H1 (cell line): ENCODE data around the gene PRSS36. TPM values are rescaled to one million over a fixed set of nuclear protein-coding genes. Genes with fewer than 3 reads are reported as not detected.

Experiments used
- CTCF ChIA-PET: fragments of 300-600 bp; sonication (Branson Sonifier 250); formaldehyde crosslinking; loops from one replicate; lab custom pipeline; 2021; ENCODE audit not compliant: partially characterized antibody; lab: Charles Lee
- POLR2A ChIA-PET: fragments of 300-600 bp; sonication (Branson Sonifier 250); formaldehyde crosslinking; loops from one replicate; lab custom pipeline; 2021; ENCODE audit warnings: inconsistent platforms; ENCODE audit not compliant: partially characterized antibody; lab: Charles Lee
- DNase-seq, 2 experiments: peaks; one replicate each; pipeline versions ENCODE4 v3.0.0 to v3.0.0-alpha.2; 2010 to 2022; ENCODE audit warnings: low spot score in 2 of 2, low read depth in 1 of 2, mixed read lengths in 1 of 2
- FAIRE-seq: peaks from 2 replicates; lab custom pipeline; 2011; peaks lifted over from hg19 to GRCh38; lab: Jason Lieb, UNC
- H2AFZ ChIP-seq: 2 replicates; pipeline ENCODE4 v1.8.1; 2012; ENCODE audit warnings: low read length, inconsistent platforms
- H2AK5ac ChIP-seq: 2 replicates; pipeline ENCODE4 v1.6.1; 2013; ENCODE audit warnings: low read depth, low read length
- H2BK120ac ChIP-seq: replicated peaks from 2 replicates; pipeline ENCODE3; 2013; ENCODE audit warnings: low read depth, low read length, inconsistent platforms
- H2BK12ac ChIP-seq: 2 replicates; pipeline ENCODE4 v1.6.1; 2013; ENCODE audit warnings: low read depth, low read length
- H2BK15ac ChIP-seq: 2 replicates; pipeline ENCODE4 v1.6.1; 2013; ENCODE audit warnings: low read length
- H2BK20ac ChIP-seq: 2 replicates; pipeline ENCODE4 v1.6.1; 2013; ENCODE audit warnings: low read length
- H2BK5ac ChIP-seq: 2 replicates; pipeline ENCODE4 v1.6.1; 2013; ENCODE audit warnings: low read depth, low read length
- H3K14ac ChIP-seq: 2 replicates; pipeline ENCODE4 v1.6.1; 2013; ENCODE audit warnings: inconsistent platforms; ENCODE audit not compliant: insufficient read length
- H3K18ac ChIP-seq: 2 replicates; pipeline ENCODE4 v1.6.1; 2013; ENCODE audit warnings: low read length; ENCODE audit errors: extremely low read depth
- H3K23ac ChIP-seq: 2 replicates; pipeline ENCODE4 v1.6.1; 2013; ENCODE audit warnings: inconsistent platforms; ENCODE audit not compliant: insufficient read length
- H3K23me2 ChIP-seq: 2 replicates; pipeline ENCODE4 v1.6.1; 2013; ENCODE audit warnings: low read depth, low read length
- H3K27ac ChIP-seq: 2 replicates; pipeline ENCODE4 v1.6.1; 2011; ENCODE audit warnings: low read depth, low read length, inconsistent platforms
- H3K27me3 ChIP-seq, 4 experiments: replicated peaks in 1 of 4; 1 replicate in 1 of 4; 2 replicates in 3 of 4; pipeline versions ENCODE4 v1.6.1 to v1.8.1; 2011 to 2013; ENCODE audit warnings: low read length in 3 of 4, mild to moderate bottlenecking in 3 of 4, inconsistent platforms in 2 of 4, mixed read lengths in 2 of 4, moderate library complexity in 1 of 4; ENCODE audit not compliant: control insufficient read depth in 3 of 4, insufficient read depth in 3 of 4; ENCODE audit errors: extremely low read depth in 1 of 4
- H3K36me3 ChIP-seq, 4 experiments: 2 replicates each; pipeline versions ENCODE4 v1.6.1 to v1.8.1; 2011 to 2013; ENCODE audit warnings: mild to moderate bottlenecking in 4 of 4, low read length in 3 of 4, moderate library complexity in 2 of 4, control low read depth in 1 of 4, inconsistent platforms in 1 of 4; ENCODE audit not compliant: insufficient read depth in 4 of 4, control insufficient read depth in 2 of 4
- H3K4ac ChIP-seq: replicated peaks from 2 replicates; pipeline ENCODE3; 2013; ENCODE audit warnings: low read length, low read depth, mixed read lengths, inconsistent platforms; ENCODE audit not compliant: insufficient read length
- H3K4me1 ChIP-seq, 4 experiments: replicated peaks in 1 of 4; 1 replicate in 1 of 4; 2 replicates in 3 of 4; pipeline versions ENCODE4 v1.6.1 to v1.8.1; 2011 to 2013; ENCODE audit warnings: low read length in 3 of 4, inconsistent platforms in 2 of 4, mixed read lengths in 1 of 4; ENCODE audit not compliant: insufficient read depth in 4 of 4, control insufficient read depth in 3 of 4
- H3K4me2 ChIP-seq, 2 experiments: 2 replicates each; pipeline versions ENCODE4 v1.6.1 to v1.8.1; 2011 to 2013; ENCODE audit warnings: low read depth in 2 of 2, low read length in 2 of 2, control low read depth in 1 of 2, inconsistent platforms in 1 of 2, mild to moderate bottlenecking in 1 of 2; ENCODE audit not compliant: insufficient read depth in 1 of 2
- H3K4me3 ChIP-seq, 4 experiments: fragments of 200-600, 300-600 bp in 1 of 4; sonication (generic), shearing (Covaris generic), sonication (Bioruptor Twin) in 1 of 4; 2 replicates each; pipeline versions ENCODE4 v1.5.1 to v1.8.1; 2011 to 2016; ENCODE audit warnings: low read length in 4 of 4, low read depth in 3 of 4, control low read depth in 2 of 4, inconsistent platforms in 2 of 4, mild to moderate bottlenecking in 2 of 4, mixed read lengths in 1 of 4, moderate library complexity in 1 of 4; ENCODE audit not compliant: insufficient read depth in 2 of 4; ENCODE audit errors: extremely low read depth in 1 of 4
- H3K56ac ChIP-seq: replicated peaks from 2 replicates; pipeline ENCODE3; 2013; ENCODE audit warnings: low read depth, mild to moderate bottlenecking, mixed read lengths, low read length, inconsistent platforms; ENCODE audit not compliant: insufficient read length
- H3K79me1 ChIP-seq: 2 replicates; pipeline ENCODE4 v1.6.1; 2013; ENCODE audit warnings: low read depth, low read length, control low read depth
- H3K79me2 ChIP-seq, 2 experiments: 2 replicates each; pipeline versions ENCODE4 v1.6.1 to v1.8.1; 2012 to 2013; ENCODE audit warnings: low read length in 2 of 2, mild to moderate bottlenecking in 2 of 2, inconsistent platforms in 1 of 2; ENCODE audit not compliant: insufficient read depth in 2 of 2, control insufficient read depth in 1 of 2
- H3K9ac ChIP-seq, 4 experiments: replicated peaks in 1 of 4; 1 replicate in 1 of 4; 2 replicates in 3 of 4; pipeline versions ENCODE4 v1.6.1 to v1.8.1; 2011 to 2013; ENCODE audit warnings: low read depth in 3 of 4, low read length in 3 of 4, control low read depth in 2 of 4, mild to moderate bottlenecking in 2 of 4, moderate library complexity in 2 of 4, inconsistent platforms in 1 of 4; ENCODE audit errors: extremely low read depth in 1 of 4
- H3K9me3 ChIP-seq, 2 experiments: 2 replicates each; pipeline versions ENCODE4 v1.6.1 to v1.8.1; 2012 to 2013; ENCODE audit warnings: mild to moderate bottlenecking in 2 of 2, moderate library complexity in 2 of 2, control low read depth in 1 of 2, inconsistent platforms in 1 of 2, low read depth in 1 of 2, low read length in 1 of 2, mixed read lengths in 1 of 2; ENCODE audit not compliant: insufficient read depth in 2 of 2
- H4K20me1 ChIP-seq, 2 experiments: replicated peaks in 1 of 2; 2 replicates each; pipeline versions ENCODE3 to v1.8.1; 2011 to 2013; ENCODE audit warnings: inconsistent platforms in 2 of 2, low read length in 2 of 2, mild to moderate bottlenecking in 1 of 2; ENCODE audit not compliant: insufficient read depth in 2 of 2, control insufficient read depth in 1 of 2
- H4K5ac ChIP-seq: 2 replicates; pipeline ENCODE4 v1.6.1; 2013; ENCODE audit warnings: low read length, low read depth, mixed read lengths, inconsistent platforms; ENCODE audit not compliant: insufficient read length
- H4K8ac ChIP-seq: 2 replicates; pipeline ENCODE4 v1.8.0; 2013; ENCODE audit warnings: mild to moderate bottlenecking, moderate library complexity, low read length, inconsistent platforms; ENCODE audit not compliant: insufficient read depth; ENCODE audit errors: extremely low read depth
- H4K91ac ChIP-seq: replicated peaks from 2 replicates; pipeline ENCODE3; 2013; ENCODE audit warnings: low read length, mixed read lengths, inconsistent platforms; ENCODE audit not compliant: insufficient read length
- WGBS, 2 experiments: shearing (Covaris generic) in 1 of 2; methylation state at CpG; one replicate each; pipeline versions ENCODE4 v1.1.6 to v1.1.7; 2013 to 2015; ENCODE audit warnings: low lambda C conversion rate in 2 of 2, mixed read lengths in 2 of 2, inconsistent platforms in 1 of 2, low coverage in 1 of 2, missing lambda C conversion rate in 1 of 2; ENCODE audit not compliant: insufficient replicate concordance in 2 of 2, insufficient coverage in 1 of 2, insufficient read length in 1 of 2; ENCODE audit errors: extremely low coverage in 1 of 2, missing lambda C conversion rate in 1 of 2; 5-methylcytosine and 5-hydroxymethylcytosine counted together
- polyA plus RNA-seq, 7 experiments: library from polyadenylated mRNA; depleted of rRNA in 3 of 7; stranded (reverse) in 5 of 7; unstranded in 2 of 7; fragments of >200 nt in 5 of 7; fragments of 200-250 nt in 2 of 7; gene quantifications; 1 replicate in 5 of 7; 2 replicates in 1 of 7; 4 replicates in 1 of 7; pipeline versions ENCODE4 v1.2.1 to v1.2.3, GENCODE V29; 2011 to 2013; ENCODE audit warnings: missing spikeins in 2 of 7, mixed read lengths in 2 of 7
- total RNA-seq: library from RNA; stranded (reverse); fragmentation: NEBNext Ultra II Directional; extraction: Animal tissue kit (Norgen Biotek cat#: 25700); gene quantifications from 2 replicates; pipeline ENCODE4 v1.2.1, GENCODE V29; 2021
- TF ChIP-seq, protein P1 (sequence below): IDR thresholded peaks from 2 replicates; pipeline ENCODE4 v1.6.1; 2012; ENCODE audit warnings: inconsistent platforms

Gene PRSS36
- total and polyA plus RNA-seq, 2 of the 8 experiments (the other 6 are each of a cell fraction or from before 2014, with no cell fraction given): 1.3 to 1.9 TPM

- ChIA-PET POLR2A (interaction anchor here (0.6 to 34.9 kb wide), 8 partner anchors 7 to 58 kb away, joined by 3 to 713 read pairs (median 6); partner anchors contain the start of genes BCKDK, FUS, KAT8 and PRSS36), CTCF (interaction anchor here (1.7 kb wide), 1 partner anchor 13 kb away, joined by 6 read pairs; no protein-coding TSS in a partner anchor)
- Histone ChIP-seq H4K91ac (no peak overlapping the region), H3K4me3 (no peak overlapping the region), H3K23me2 (peaks cover 6% of the 10 kb centered on the region), H3K4ac (no peak overlapping the region), H2BK15ac (peak overlapping the region; percentile 34; the same call in 1 of the 2 replicates), H2BK120ac (no peak overlapping the region), H2BK5ac (peak overlapping the region; percentile 66; the same call in 1 of the 2 replicates), H2AFZ (no peak overlapping the region), H3K27me3 (no peaks in the 10 kb centered on the region), H3K9me3 (no peaks in the 10 kb centered on the region), H3K9ac (no peak overlapping the region), H2AK5ac (no peak overlapping the region), H3K27ac (peak overlapping the region; percentile 70; the same call in 1 of the 2 replicates), H3K36me3 (peaks cover 14 to 27% (median 19%) of the 10 kb centered on the region in 4 experiments), H4K8ac (no peak overlapping the region; the same call in 1 of the 2 replicates), H3K18ac (no peak overlapping the region), H3K79me1 (peaks cover 4% of the 10 kb centered on the region), H3K79me2 (peaks cover 0 to 19% of the 10 kb centered on the region in 2 experiments; a peak in 2 of 4 replicates), H4K20me1 (peaks cover 4 to 6% of the 10 kb centered on the region in 2 experiments), H3K56ac (no peak overlapping the region), H3K4me1 (peaks cover 0 to 33% (median 27%) of the 10 kb centered on the region in 4 experiments; a peak in 6 of 7 replicates), H3K14ac (no peak overlapping the region), H4K5ac (no peak overlapping the region), H2BK20ac (no peak overlapping the region), H3K4me2 (no peak overlapping the region), H3K23ac (no peak overlapping the region), H2BK12ac (no peak overlapping the region)
- 88% methylated on average over 26 of the region's 29 CpGs; no CpG with 5 or more reads in 1 of the 2 experiments for WGBS, 2 experiments
- DNase-seq (no peak), FAIRE-seq (no peak)
- TF ChIP-seq, protein P1, sequence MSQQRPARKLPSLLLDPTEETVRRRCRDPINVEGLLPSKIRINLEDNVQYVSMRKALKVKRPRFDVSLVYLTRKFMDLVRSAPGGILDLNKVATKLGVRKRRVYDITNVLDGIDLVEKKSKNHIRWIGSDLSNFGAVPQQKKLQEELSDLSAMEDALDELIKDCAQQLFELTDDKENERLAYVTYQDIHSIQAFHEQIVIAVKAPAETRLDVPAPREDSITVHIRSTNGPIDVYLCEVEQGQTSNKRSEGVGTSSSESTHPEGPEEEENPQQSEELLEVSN: no peak
These were observed 20.1 kb downstream of the PRSS36 start for GRCh38 chr16:31129568-31130335.
